Activated B cell treated with CpG ODN at 0.5 μM for 24 hours (primary cell): Measurements from ENCODE around the gene PCDHGA9. TPM values are rescaled to one million over a fixed set of nuclear protein-coding genes. Genes with fewer than 3 reads are reported as not detected.
"Not testable (repeated sequence)": the region's sequence is repeated elsewhere in the genome, so short reads cannot be mapped to it uniquely, and the experiment has no call there.

Experiments used
- ATAC-seq: fragments of 200-7000 bp; cut with Tn5 transposase; one replicate; pipeline ENCODE4 v1.10.0; 2021; ENCODE audit warnings: low read depth, mild to moderate bottlenecking, moderate library complexity
- CTCF ChIA-PET: fragments of 350-600 bp; sonication (Branson Sonifier 250); formaldehyde crosslinking; loops from one replicate; lab custom pipeline; 2021; ENCODE audit warnings: antibody characterized with exemption; lab: Charles Lee
- POLR2A ChIA-PET: fragments of 350-600 bp; sonication (Branson Sonifier 250); formaldehyde crosslinking; loops from one replicate; lab custom pipeline; 2021; ENCODE audit warnings: antibody characterized with exemption; lab: Charles Lee
- DNase-seq: peaks from one replicate; pipeline ENCODE4 v3.0.0; 2022
- H3K27ac Mint-ChIP-seq: one replicate; pipeline ENCODE4 v1.8.0; 2020; ENCODE audit warnings: mixed read lengths
- H3K27me3 Mint-ChIP-seq: one replicate; pipeline ENCODE4 v1.8.0; 2021; ENCODE audit warnings: mixed read lengths
- H3K36me3 Mint-ChIP-seq: one replicate; pipeline ENCODE4 v1.8.0; 2021; ENCODE audit warnings: low read depth, mixed read lengths
- H3K4me1 Mint-ChIP-seq: one replicate; pipeline ENCODE4 v1.8.0; 2021; ENCODE audit warnings: mixed read lengths
- H3K4me3 Mint-ChIP-seq: one replicate; pipeline ENCODE4 v1.8.0; 2020; ENCODE audit warnings: mild to moderate bottlenecking, mixed read lengths
- H3K9me3 Mint-ChIP-seq: one replicate; pipeline ENCODE4 v1.8.0; 2020; ENCODE audit warnings: mixed read lengths
- intact Hi-C: fragments of 100-400 bp; cut with micrococcal nuclease; formaldehyde crosslinking; loops from one replicate; pipeline ENCODE4 v1.15.1; 2024
- total RNA-seq: library from RNA; stranded (reverse); gene quantifications from 2 replicates; pipeline ENCODE4 v1.2.3, GENCODE V29; 2022
- TF ChIP-seq, protein P1 (sequence below): fragments of 200-600 bp; IDR thresholded peaks from one replicate; pipeline ENCODE4 v1.8.0; 2022; ENCODE audit warnings: antibody characterized with exemption, mild to moderate bottlenecking

PCDHGA9 gene
- total RNA-seq, 1 donor from 2014 or later: 1.3 TPM

DNA sequence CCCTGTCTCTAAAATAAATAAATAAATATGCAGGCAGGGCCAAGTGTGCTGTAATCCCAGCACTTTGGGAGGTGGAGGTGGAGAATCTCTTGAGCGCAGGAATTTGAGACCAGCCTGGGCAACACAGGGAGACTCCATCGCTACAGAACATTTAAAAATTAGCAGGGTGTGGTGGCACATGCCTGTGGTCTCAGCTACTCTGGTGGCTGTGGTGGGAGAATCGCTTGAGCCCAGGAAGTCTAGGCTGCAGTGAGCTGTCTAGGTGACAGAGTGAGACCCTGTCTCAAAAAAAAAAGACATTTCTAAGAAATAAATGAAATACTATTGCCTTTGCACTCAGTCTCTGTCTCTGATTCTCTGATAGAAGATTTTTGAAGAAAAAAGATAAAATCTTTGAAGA lies 9.0 kb downstream of the PCDHGA9 start:
- ATAC-seq (no peak), DNase-seq (no peak)
- Mint-ChIP-seq H3K36me3 (peaks cover 2% of the 10 kb centered on the region), H3K4me3 (no peak overlapping the region), H3K9me3 (peaks cover 14% of the 10 kb centered on the region), H3K27ac (no peak overlapping the region), H3K27me3 (peaks cover 46% of the 10 kb centered on the region), H3K4me1 (peaks cover 18% of the 10 kb centered on the region)
- CTCF ChIA-PET: interaction anchor here (3.4 kb wide), 1 partner anchor 152 kb away, joined by 38 read pairs; no protein-coding TSS in a partner anchor
- POLR2A ChIA-PET: no interaction called here
- intact Hi-C loops: loop anchor here (5.0 to 10.0 kb wide), 3 partner anchors 39 to 463 kb away; partner anchors contain the start of genes PCDH1, PCDHGA6, PCDHGB3 and TAF7
- TF ChIP-seq, protein P1, sequence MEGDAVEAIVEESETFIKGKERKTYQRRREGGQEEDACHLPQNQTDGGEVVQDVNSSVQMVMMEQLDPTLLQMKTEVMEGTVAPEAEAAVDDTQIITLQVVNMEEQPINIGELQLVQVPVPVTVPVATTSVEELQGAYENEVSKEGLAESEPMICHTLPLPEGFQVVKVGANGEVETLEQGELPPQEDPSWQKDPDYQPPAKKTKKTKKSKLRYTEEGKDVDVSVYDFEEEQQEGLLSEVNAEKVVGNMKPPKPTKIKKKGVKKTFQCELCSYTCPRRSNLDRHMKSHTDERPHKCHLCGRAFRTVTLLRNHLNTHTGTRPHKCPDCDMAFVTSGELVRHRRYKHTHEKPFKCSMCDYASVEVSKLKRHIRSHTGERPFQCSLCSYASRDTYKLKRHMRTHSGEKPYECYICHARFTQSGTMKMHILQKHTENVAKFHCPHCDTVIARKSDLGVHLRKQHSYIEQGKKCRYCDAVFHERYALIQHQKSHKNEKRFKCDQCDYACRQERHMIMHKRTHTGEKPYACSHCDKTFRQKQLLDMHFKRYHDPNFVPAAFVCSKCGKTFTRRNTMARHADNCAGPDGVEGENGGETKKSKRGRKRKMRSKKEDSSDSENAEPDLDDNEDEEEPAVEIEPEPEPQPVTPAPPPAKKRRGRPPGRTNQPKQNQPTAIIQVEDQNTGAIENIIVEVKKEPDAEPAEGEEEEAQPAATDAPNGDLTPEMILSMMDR: no peak

DNA sequence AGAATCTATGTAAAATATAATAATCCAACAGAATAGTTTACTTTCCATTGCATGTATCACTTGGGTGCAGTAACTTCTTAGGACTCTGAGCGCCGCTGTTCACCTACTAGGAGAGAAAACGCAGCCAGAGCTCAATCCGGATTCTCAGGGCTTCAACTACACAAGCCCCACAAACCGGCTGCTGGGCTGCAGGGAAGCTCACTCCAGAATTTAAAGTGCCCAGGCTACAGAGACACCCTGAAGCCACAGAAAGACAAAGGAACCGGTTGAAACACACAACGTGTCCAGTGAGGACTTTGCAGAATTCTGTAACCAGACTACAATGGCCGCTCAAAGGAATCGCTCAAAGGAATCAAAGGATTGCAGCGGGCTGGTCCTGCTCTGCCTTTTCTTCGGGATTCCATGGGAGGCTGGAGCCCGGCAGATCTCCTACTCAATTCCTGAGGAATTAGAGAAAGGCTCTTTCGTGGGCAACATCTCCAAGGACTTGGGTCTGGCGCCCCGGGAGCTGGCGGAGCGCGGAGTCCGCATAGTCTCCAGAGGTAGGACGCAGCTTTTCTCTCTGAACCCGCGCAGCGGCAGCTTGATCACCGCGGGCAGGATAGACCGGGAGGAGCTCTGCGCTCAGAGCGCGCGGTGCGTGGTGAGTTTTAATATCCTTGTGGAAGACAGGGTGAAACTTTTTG lies 10.4 kb downstream of the PCDHGA9 start, which contains the start of gene PCDHGA10:
TSS of gene PCDHGA10 (plus strand) at position 134 of the 686 bp plus-strand sequence. CDS start at position 323, 189 bp downstream.
- TF ChIP-seq, protein P1: no peak
- Mint-ChIP-seq H3K27ac (peak within 1 kb of the TSS; percentile 41), H3K9me3 (peaks cover 12% of the 10 kb centered on the region), H3K27me3 (peaks cover 52% of the 10 kb centered on the region), H3K36me3 (peaks cover 2% of the 10 kb centered on the region), H3K4me1 (peaks cover 21% of the 10 kb centered on the region), H3K4me3 (peak within 1 kb of the TSS; percentile 86)
- POLR2A ChIA-PET: interaction anchor here (1.0 kb wide), 1 partner anchor 145 kb away, joined by 5 read pairs; no protein-coding TSS in a partner anchor
- intact Hi-C loops: loop anchor here (1.0 to 10.0 kb wide), 5 partner anchors 41 to 462 kb away; partner anchors contain the start of genes PCDH1, PCDHGA6, PCDHGB3 and TAF7
- DNase-seq (no peak), ATAC-seq (peak; percentile 66)
- CTCF ChIA-PET: interaction anchor here (0.5 to 3.6 kb wide), 15 partner anchors 8 to 238 kb away, joined by 3 to 38 read pairs (median 4); partner anchors contain the start of genes FCHSD1, PCDHGA11, PCDHGA12 and PCDHGC3

DNA sequence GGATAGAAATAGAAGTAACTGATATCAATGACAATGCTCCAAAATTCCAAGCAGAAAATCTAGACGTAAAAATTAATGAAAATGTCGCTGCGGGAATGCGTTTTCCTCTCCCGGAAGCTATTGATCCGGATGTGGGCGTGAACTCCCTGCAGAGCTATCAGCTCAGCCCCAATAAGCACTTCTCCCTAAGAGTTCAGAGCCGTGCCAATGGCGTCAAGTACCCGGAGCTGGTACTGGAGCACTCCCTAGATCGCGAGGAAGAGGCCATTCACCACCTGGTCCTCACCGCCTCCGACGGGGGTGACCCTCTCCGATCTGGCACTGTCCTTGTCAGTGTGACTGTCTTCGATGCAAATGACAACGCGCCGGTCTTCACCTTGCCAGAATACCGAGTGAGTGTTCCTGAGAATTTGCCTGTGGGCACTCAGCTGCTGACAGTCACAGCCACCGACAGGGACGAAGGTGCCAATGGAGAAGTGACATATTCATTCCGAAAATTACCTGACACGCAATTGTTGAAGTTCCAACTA lies 11.0 kb downstream of the PCDHGA9 start:
- peaks cover 55% of the 10 kb centered on the region for H3K27me3 Mint-ChIP-seq
- DNase-seq: no peak
- no peak overlapping the region for H3K27ac Mint-ChIP-seq
- ATAC-seq: no peak
- TF ChIP-seq, protein P1: no peak
- peaks cover 18% of the 10 kb centered on the region for H3K9me3 Mint-ChIP-seq
- peaks cover 4% of the 10 kb centered on the region for H3K36me3 Mint-ChIP-seq
- peaks cover 21% of the 10 kb centered on the region for H3K4me1 Mint-ChIP-seq
- ChIA-PET CTCF (interaction anchor here (1.0 to 3.6 kb wide), 11 partner anchors 17 to 157 kb away, joined by 3 to 38 read pairs (median 7); partner anchors contain the start of genes PCDHGA12, PCDHGC3 and TAF7), POLR2A (no interaction called here)
- intact Hi-C loops: loop anchor here (1.0 to 10.0 kb wide), 4 partner anchors 41 to 461 kb away; partner anchors contain the start of genes PCDH1, PCDHGA6, PCDHGB3 and TAF7
- H3K4me3 Mint-ChIP-seq: peak overlapping the region; percentile 86

DNA sequence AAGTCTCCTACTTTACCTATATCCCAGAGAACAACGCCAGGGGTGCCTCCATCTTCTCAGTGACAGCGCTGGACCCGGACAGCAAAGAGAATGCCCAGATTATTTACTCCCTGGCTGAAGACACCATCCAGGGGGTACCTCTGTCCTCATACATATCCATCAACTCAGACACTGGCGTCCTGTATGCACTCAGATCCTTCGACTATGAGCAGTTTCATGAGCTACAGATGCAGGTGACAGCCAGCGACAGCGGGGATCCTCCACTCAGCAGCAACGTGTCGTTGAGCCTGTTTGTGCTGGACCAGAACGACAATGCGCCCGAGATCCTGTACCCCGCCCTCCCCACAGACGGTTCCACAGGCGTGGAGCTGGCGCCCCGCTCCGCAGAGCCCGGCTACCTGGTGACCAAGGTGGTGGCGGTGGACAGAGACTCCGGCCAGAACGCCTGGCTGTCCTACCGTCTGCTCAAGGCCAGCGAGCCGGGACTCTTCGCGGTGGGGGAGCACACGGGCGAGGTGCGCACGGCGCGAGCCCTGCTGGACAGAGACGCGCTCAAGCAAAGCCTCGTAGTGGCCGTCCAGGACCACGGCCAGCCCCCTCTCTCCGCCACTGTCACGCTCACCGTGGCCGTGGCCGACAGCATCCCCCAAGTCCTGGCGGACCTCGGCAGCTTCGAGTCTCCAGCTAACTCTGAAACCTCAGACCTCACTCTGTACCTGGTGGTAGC lies 12.1 kb downstream of the PCDHGA9 start:
- peaks cover 21% of the 10 kb centered on the region for H3K4me1 Mint-ChIP-seq
- H3K4me3 Mint-ChIP-seq, DNase-seq, H3K36me3 Mint-ChIP-seq, H3K27ac Mint-ChIP-seq, POLR2A ChIA-PET, ATAC-seq: not testable (repeated sequence)
- CTCF ChIA-PET: interaction anchor here (3.0 to 3.6 kb wide), 3 partner anchors 110 to 149 kb away, joined by 15 to 38 read pairs (median 22); no protein-coding TSS in a partner anchor
- H3K9me3 Mint-ChIP-seq: peaks cover 14% of the 10 kb centered on the region
- intact Hi-C loops: loop anchor here (5.0 to 10.0 kb wide), 3 partner anchors 42 to 460 kb away; partner anchors contain the start of genes PCDH1, PCDHGA6, PCDHGB3 and TAF7
- H3K27me3 Mint-ChIP-seq: peaks cover 52% of the 10 kb centered on the region

DNA sequence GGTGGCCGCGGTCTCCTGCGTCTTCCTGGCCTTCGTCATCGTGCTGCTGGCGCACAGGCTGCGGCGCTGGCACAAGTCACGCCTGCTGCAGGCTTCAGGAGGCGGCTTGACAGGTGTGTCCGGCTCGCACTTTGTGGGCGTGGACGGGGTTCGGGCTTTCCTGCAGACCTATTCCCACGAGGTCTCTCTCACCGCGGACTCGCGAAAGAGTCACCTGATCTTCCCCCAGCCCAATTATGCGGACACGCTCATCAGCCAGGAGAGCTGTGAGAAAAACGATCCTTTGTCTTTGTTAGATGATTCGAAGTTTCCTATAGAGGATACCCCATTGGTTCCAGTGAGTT lies 12.7 kb downstream of the PCDHGA9 start:
- peaks cover 15% of the 10 kb centered on the region for H3K9me3 Mint-ChIP-seq
- peaks cover 21% of the 10 kb centered on the region for H3K4me1 Mint-ChIP-seq
- DNase-seq, H3K36me3 Mint-ChIP-seq, ATAC-seq, H3K27ac Mint-ChIP-seq: not testable (repeated sequence)
- POLR2A ChIA-PET: interaction anchor here (0.7 kb wide), 1 partner anchor 854 kb away, joined by 3 read pairs; no protein-coding TSS in a partner anchor
- peaks cover 53% of the 10 kb centered on the region for H3K27me3 Mint-ChIP-seq
- H3K4me3 Mint-ChIP-seq: peak overlapping the region; percentile 32
- CTCF ChIA-PET: interaction anchor here (0.9 to 3.6 kb wide), 2 partner anchors 143 to 152 kb away, joined by 3 to 22 read pairs; no protein-coding TSS in a partner anchor
- intact Hi-C loops: loop anchor here (10.0 kb wide), 1 partner anchor 460 kb away; the partner anchor contains the start of gene PCDH1

DNA sequence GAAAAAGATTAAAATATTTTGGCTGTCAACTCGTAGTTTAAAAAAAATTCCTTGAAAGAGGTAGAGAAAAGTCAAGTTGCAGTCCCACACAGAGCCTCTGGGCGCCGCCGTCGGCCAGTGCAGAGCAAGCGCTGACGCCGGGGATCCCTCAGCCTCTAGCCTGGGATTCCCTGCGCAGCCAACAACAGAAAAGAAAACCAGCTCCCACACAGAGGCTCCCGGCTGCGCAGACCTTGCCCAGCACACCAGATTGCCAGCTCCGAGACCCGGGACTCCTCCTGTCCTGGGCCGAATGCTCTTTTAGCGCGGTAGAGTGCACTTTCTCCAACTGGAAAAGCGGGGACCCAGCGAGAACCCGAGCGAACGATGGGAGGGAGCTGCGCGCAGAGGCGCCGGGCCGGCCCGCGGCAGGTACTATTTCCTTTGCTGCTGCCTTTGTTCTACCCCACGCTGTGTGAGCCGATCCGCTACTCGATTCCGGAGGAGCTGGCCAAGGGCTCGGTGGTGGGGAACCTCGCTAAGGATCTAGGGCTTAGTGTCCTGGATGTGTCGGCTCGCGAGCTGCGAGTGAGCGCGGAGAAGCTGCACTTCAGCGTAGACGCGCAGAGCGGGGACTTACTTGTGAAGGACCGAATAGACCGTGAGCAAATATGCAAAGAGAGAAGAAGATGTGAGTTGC lies 15.1 kb downstream of the PCDHGA9 start, which contains the start of gene PCDHGB7:
TSS of gene PCDHGB7 (plus strand) at position 184 of the 679 bp plus-strand sequence. CDS start at position 367, 183 bp downstream.
- ATAC-seq: peak; percentile 73
- peaks cover 19% of the 10 kb centered on the region for H3K9me3 Mint-ChIP-seq
- CTCF ChIA-PET: interaction anchor here (1.3 to 3.0 kb wide), 3 partner anchors 10 to 147 kb away, joined by 3 to 16 read pairs (median 12); no protein-coding TSS in a partner anchor
- not testable (repeated sequence) for DNase-seq, H3K27ac Mint-ChIP-seq, H3K36me3 Mint-ChIP-seq
- intact Hi-C loops: loop anchor here (1.0 to 10.0 kb wide), 2 partner anchors 107 to 457 kb away; partner anchors contain the start of gene PCDH1
- H3K27me3 Mint-ChIP-seq: peaks cover 57% of the 10 kb centered on the region
- peaks cover 28% of the 10 kb centered on the region for H3K4me1 Mint-ChIP-seq
- POLR2A ChIA-PET: interaction anchor here (1.0 kb wide), 1 partner anchor 150 kb away, joined by 3 read pairs; no protein-coding TSS in a partner anchor
- peak within 1 kb of the TSS; percentile 64 for H3K4me3 Mint-ChIP-seq
